Inflammatory macrophage treated with lipopolysaccharide for 4 hours (primary cell): ENCODE data around the gene ZNF598.
"Not testable (repeated sequence)": the region's sequence is repeated elsewhere in the genome, so short reads cannot be mapped to it uniquely, and the experiment has no call there.

Experiments used
- DNase-seq: peaks from one replicate; pipeline ENCODE4 v3.0.0-alpha.2; 2020

ZNF598 gene

GRCh38 chr16:2027024-2028010 lies 17.7 kb upstream of the ZNF598 start:
- DNase-seq, result no peak

GRCh38 chr16:2026461-2027023 lies 16.9 kb upstream of the ZNF598 start, which contains the start of gene NHERF2:
Gene NHERF2 (plus strand): TSS chr16:2026902. CDS start chr16:2027006, 104 bp downstream.
- DNase-seq, result no peak

GRCh38 chr16:2025878-2026460 lies 16.3 kb upstream of the ZNF598 start:
- DNase-seq, result no peak

- DNase-seq, result no peak
Measured at GRCh38 chr16:2025251-2025650, 15.6 kb upstream of the ZNF598 start.

- no peak for DNase-seq
Measured at GRCh38 chr16:2024032-2024420, 14.4 kb upstream of the ZNF598 start.

GRCh38 chr16:2023092-2024031 lies 13.7 kb upstream of the ZNF598 start:
- peak; percentile 85 for DNase-seq

- DNase-seq, result no peak
Measured at GRCh38 chr16:2022723-2023091, 13.1 kb upstream of the ZNF598 start.

- DNase-seq, result no peak
Measured at GRCh38 chr16:2019921-2020831, 10.6 kb upstream of the ZNF598 start.

- DNase-seq, result no peak
Measured at GRCh38 chr16:2019518-2019920, 9.9 kb upstream of the ZNF598 start, which contains the start of gene NPW. Gene NPW (plus strand): TSS chr16:2019785.

GRCh38 chr16:2016407-2016922 lies 6.8 kb upstream of the ZNF598 start:
- DNase-seq, result no peak

GRCh38 chr16:2015947-2016208 lies 6.3 kb upstream of the ZNF598 start:
- DNase-seq, result no peak

GRCh38 chr16:2015117-2015946 lies 5.7 kb upstream of the ZNF598 start:
- DNase-seq, result peak; percentile 86

GRCh38 chr16:2013527-2013926 lies 3.9 kb upstream of the ZNF598 start:
- no peak for DNase-seq

GRCh38 chr16:2011726-2012125 lies 2.1 kb upstream of the ZNF598 start:
- not testable (repeated sequence) for DNase-seq

- DNase-seq, result no peak
Measured at GRCh38 chr16:2009164-2009711, 383 bp downstream of the ZNF598 start.

GRCh38 chr16:2008631-2009163 lies 924 bp downstream of the ZNF598 start:
- DNase-seq, result peak; percentile 32

- DNase-seq, result no peak
Measured at GRCh38 chr16:2008009-2008526, 1.6 kb downstream of the ZNF598 start.

- DNase-seq, result no peak
Measured at GRCh38 chr16:2007081-2007836, 2.4 kb downstream of the ZNF598 start.

- no peak for DNase-seq
Measured at GRCh38 chr16:2006317-2006716, 3.3 kb downstream of the ZNF598 start.
